Measurements from ENCODE around the gene KCNJ5.

KCNJ5 gene

DNA sequence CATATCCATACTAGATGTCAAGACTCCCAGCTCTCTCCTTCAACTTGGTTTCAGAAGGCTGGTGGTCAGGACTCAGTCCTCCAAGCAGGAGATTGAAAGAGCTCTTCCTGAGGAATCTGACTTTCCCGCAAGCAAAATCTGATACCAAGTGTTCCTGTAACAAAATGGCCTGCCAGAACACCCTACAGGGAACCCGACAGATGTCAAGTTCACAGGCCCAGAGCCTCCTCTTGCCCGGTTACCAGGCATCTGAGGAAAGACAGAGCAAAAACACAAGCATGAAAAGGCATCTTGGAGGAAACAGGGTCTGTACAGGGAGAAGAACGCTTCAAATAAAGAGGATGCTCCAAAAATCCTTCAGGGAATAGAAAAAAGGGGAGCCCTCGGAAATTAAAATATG lies 8.7 kb upstream of the KCNJ5 start:
- H3K36me3 ChIP-seq (ENCODE audit: low read length), result no peaks in the 10 kb centered on the region

DNA sequence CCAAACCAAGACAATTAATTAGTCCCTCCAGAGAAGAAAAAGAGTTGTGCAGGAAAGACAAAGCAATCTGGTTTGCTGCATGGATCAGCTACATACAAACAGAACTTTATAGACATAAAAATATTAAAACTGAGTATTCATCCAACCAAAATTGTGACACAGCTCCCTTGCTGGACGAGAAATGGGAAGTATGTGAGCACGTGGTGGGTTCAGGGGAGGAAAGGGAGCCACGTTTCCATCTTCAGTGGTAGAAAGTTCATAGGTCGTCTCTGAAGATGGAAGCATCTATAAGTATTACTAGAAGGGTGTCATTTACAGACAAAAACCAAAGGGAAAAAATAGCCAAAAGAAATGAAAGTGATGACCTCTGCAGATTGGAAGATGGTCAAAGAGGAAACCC lies 7.1 kb upstream of the KCNJ5 start:
- Histone ChIP-seq H3K79me2 (ENCODE audit: insufficient read depth, low read length) (no peaks in the 10 kb centered on the region), H2AFZ (ENCODE audit: low read depth, low read length, severe bottlenecking) (no peak overlapping the region), H4K20me1 (ENCODE audit: low read depth, low read length) (no peaks in the 10 kb centered on the region), H3F3A (ENCODE audit: insufficient read depth) (no peaks in the 10 kb centered on the region), H3K9me3 (ENCODE audit: insufficient read depth, low read length) (no peaks in the 10 kb centered on the region), H3K9ac (ENCODE audit: low read length) (no peak overlapping the region), H3K4me2 (ENCODE audit: low read depth, low read length, poor library complexity, severe bottlenecking) (no peak overlapping the region), H3K36me3 (ENCODE audit: low read length) (no peaks in the 10 kb centered on the region), H3K9me2 (replicated peaks; ENCODE audit: insufficient read depth, low read length) (no peaks in the 10 kb centered on the region), H3K4me3 (ENCODE audit: insufficient read depth, low read length, poor library complexity, severe bottlenecking) (no peak overlapping the region), H3K27ac (ENCODE audit: low read depth, low read length) (no peak overlapping the region), H3K27me3 (ENCODE audit: low read length) (no peaks in the 10 kb centered on the region)
- TF ChIP-seq, protein P1, sequence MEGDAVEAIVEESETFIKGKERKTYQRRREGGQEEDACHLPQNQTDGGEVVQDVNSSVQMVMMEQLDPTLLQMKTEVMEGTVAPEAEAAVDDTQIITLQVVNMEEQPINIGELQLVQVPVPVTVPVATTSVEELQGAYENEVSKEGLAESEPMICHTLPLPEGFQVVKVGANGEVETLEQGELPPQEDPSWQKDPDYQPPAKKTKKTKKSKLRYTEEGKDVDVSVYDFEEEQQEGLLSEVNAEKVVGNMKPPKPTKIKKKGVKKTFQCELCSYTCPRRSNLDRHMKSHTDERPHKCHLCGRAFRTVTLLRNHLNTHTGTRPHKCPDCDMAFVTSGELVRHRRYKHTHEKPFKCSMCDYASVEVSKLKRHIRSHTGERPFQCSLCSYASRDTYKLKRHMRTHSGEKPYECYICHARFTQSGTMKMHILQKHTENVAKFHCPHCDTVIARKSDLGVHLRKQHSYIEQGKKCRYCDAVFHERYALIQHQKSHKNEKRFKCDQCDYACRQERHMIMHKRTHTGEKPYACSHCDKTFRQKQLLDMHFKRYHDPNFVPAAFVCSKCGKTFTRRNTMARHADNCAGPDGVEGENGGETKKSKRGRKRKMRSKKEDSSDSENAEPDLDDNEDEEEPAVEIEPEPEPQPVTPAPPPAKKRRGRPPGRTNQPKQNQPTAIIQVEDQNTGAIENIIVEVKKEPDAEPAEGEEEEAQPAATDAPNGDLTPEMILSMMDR (IDR thresholded peaks at IDR 0.05; ENCODE audit: insufficient read depth, low read length, poor library complexity, severe bottlenecking), result no peak
- TF ChIP-seq EZH2phosphoT487 (conservative IDR thresholded peaks at IDR 0.05; ENCODE audit: low read length), result no peak

More for the DNA sequence above, 8.7 kb upstream of the KCNJ5 start:
- H3K79me2 ChIP-seq (ENCODE audit: insufficient read depth, low read length), result no peaks in the 10 kb centered on the region
- H2AFZ ChIP-seq (ENCODE audit: low read depth, low read length, severe bottlenecking), result no peak overlapping the region
- no peak overlapping the region for H3K9ac ChIP-seq (ENCODE audit: low read length)
- no peaks in the 10 kb centered on the region for H4K20me1 ChIP-seq (ENCODE audit: low read depth, low read length)
- no peaks in the 10 kb centered on the region for H3K9me2 ChIP-seq (replicated peaks; ENCODE audit: insufficient read depth, low read length)
- H3K27me3 ChIP-seq (ENCODE audit: low read length), result no peaks in the 10 kb centered on the region
- TF ChIP-seq, protein P1 (IDR thresholded peaks at IDR 0.05; ENCODE audit: insufficient read depth, low read length, poor library complexity, severe bottlenecking), result no peak
- TF ChIP-seq EZH2phosphoT487 (conservative IDR thresholded peaks at IDR 0.05; ENCODE audit: low read length), result no peak
- H3K4me2 ChIP-seq (ENCODE audit: low read depth, low read length, poor library complexity, severe bottlenecking), result no peak overlapping the region
- no peaks in the 10 kb centered on the region for H3K9me3 ChIP-seq (ENCODE audit: insufficient read depth, low read length)
- no peaks in the 10 kb centered on the region for H3F3A ChIP-seq (ENCODE audit: insufficient read depth)
- no peak overlapping the region for H3K27ac ChIP-seq (ENCODE audit: low read depth, low read length)
- no peak overlapping the region for H3K4me3 ChIP-seq (ENCODE audit: insufficient read depth, low read length, poor library complexity, severe bottlenecking)

DNA sequence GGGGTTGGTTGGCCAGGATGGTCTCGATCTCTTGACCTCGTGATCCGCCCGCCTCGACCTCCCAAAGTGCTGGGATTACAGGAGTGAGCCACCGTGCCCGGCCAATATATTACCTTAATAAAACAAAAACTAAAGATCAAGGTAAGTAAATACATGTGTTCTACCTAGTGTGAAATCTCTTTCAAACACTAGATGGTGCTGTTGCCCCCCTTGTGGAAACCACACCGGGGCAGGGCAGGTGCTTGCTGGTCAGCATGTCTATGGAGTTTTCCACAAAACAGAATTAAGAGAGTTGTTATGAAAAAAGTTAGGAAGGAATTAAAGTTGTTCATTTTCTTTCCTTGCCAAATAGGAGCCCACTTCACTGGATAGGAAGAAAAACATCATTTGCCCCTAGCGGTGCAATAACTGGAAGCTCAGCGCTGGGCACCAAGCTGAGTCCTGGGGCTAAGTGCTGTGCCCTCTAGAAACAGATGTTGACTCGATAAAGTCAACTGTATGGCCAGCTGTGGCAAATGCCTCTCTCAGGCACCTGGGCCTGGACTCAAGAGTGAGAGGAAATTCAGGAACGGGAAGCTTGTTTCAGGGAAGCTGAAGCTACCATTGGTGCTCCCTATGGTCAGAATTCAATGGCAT lies 6.3 kb upstream of the KCNJ5 start:
- Histone ChIP-seq H3K79me2 (ENCODE audit: insufficient read depth, low read length) (no peaks in the 10 kb centered on the region), H3K9ac (ENCODE audit: low read length) (no peak overlapping the region), H3K27me3 (ENCODE audit: low read length) (no peaks in the 10 kb centered on the region), H3K9me3 (ENCODE audit: insufficient read depth, low read length) (no peaks in the 10 kb centered on the region), H3F3A (ENCODE audit: insufficient read depth) (no peaks in the 10 kb centered on the region), H3K27ac (ENCODE audit: low read depth, low read length) (no peak overlapping the region), H3K4me2 (ENCODE audit: low read depth, low read length, poor library complexity, severe bottlenecking) (no peak overlapping the region), H2AFZ (ENCODE audit: low read depth, low read length, severe bottlenecking) (no peak overlapping the region), H4K20me1 (ENCODE audit: low read depth, low read length) (no peaks in the 10 kb centered on the region), H3K9me2 (replicated peaks; ENCODE audit: insufficient read depth, low read length) (no peaks in the 10 kb centered on the region), H3K4me3 (ENCODE audit: insufficient read depth, low read length, poor library complexity, severe bottlenecking) (no peak overlapping the region), H3K36me3 (ENCODE audit: low read length) (no peaks in the 10 kb centered on the region)
- TF ChIP-seq, protein P1 (IDR thresholded peaks at IDR 0.05; ENCODE audit: insufficient read depth, low read length, poor library complexity, severe bottlenecking), result no peak
- TF ChIP-seq EZH2phosphoT487 (conservative IDR thresholded peaks at IDR 0.05; ENCODE audit: low read length), result no peak
